ENCODE results near the gene NOTUM. TPM values are rescaled to one million over a fixed set of nuclear protein-coding genes. Genes with fewer than 3 reads are reported as not detected.

NOTUM gene
- total RNA-seq (2022; extraction: Qiagen RNA extraction; ENCODE audit: low read depth): 0.14 to 0.32 TPM (median 0.26 TPM) in 5 replicates

GRCh38 chr17:81961087-81961511, at the start of gene NOTUM:
Gene NOTUM, minus strand, starts transcription at chr17:81961187. Its CDS starts 278 bp downstream, at chr17:81960909.

GRCh38 chr17:81977211-81977808, 16.3 kb upstream of the NOTUM start, which contains the start of gene ASPSCR1:
Gene ASPSCR1, plus strand, starts transcription at chr17:81977629. Its CDS starts 18 bp downstream, at chr17:81977647.

GRCh38 chr17:81947189-81947588, 13.8 kb downstream of the NOTUM start, which contains the start of gene MYADML2:
Gene MYADML2, minus strand, starts transcription at chr17:81947233. Its CDS starts 5,492 bp downstream, at chr17:81941741.

GRCh38 chr17:81927653-81928543, 33.1 kb downstream of the NOTUM start, which contains the start of gene MAFG:
Gene MAFG, minus strand, starts transcription at chr17:81927735. Its CDS starts 4,550 bp downstream, at chr17:81923185.

GRCh38 chr17:81917565-81918332, 43.2 kb downstream of the NOTUM start, which contains the start of gene SIRT7:
Gene SIRT7, minus strand, starts transcription at chr17:81918176. Its CDS starts 45 bp downstream, at chr17:81918131.

GRCh38 chr17:81911277-81911961, 49.6 kb downstream of the NOTUM start, which contains the start of gene PCYT2:
Gene PCYT2, minus strand, starts transcription at chr17:81911399. Its CDS starts 44 bp downstream, at chr17:81911355.

Other genes with a start within 250 kb of the NOTUM start
- 26.9 to 48.0 TPM (median 41.1 TPM) in 5 replicates for gene SLC25A10, start 248.9 kb downstream of the NOTUM start, total RNA-seq (2022; extraction: Qiagen RNA extraction; ENCODE audit: low read depth)
- 0.13 to 0.36 TPM (median 0.17 TPM) in 4 of 5 replicates, not detected in the other for gene GCGR, start 157.0 kb downstream of the NOTUM start, total RNA-seq (2022; extraction: Qiagen RNA extraction; ENCODE audit: low read depth)
- 75.2 to 107 TPM (median 93.2 TPM) in 5 replicates for gene MCRIP1, start 127.9 kb downstream of the NOTUM start, total RNA-seq (2022; extraction: Qiagen RNA extraction; ENCODE audit: low read depth)
- 0.27 to 0.61 TPM (median 0.32 TPM) in 3 of 5 replicates, not detected in the others for gene PPP1R27, start 126.1 kb downstream of the NOTUM start, total RNA-seq (2022; extraction: Qiagen RNA extraction; ENCODE audit: low read depth)
- gene P4HB, start 100.7 kb downstream of the NOTUM start, total RNA-seq (2022; extraction: Qiagen RNA extraction; ENCODE audit: low read depth): 695 to 762 TPM (median 718 TPM) in 5 replicates
- gene ARHGDIA, start 89.8 kb downstream of the NOTUM start, total RNA-seq (2022; extraction: Qiagen RNA extraction; ENCODE audit: low read depth): 531 to 682 TPM (median 648 TPM) in 5 replicates
- gene ALYREF, start 69.6 kb downstream of the NOTUM start, total RNA-seq (2022; extraction: Qiagen RNA extraction; ENCODE audit: low read depth): 176 to 263 TPM (median 250 TPM) in 5 replicates
- 190 to 300 TPM (median 289 TPM) in 5 replicates for gene ANAPC11, start 69.5 kb downstream of the NOTUM start, total RNA-seq (2022; extraction: Qiagen RNA extraction; ENCODE audit: low read depth)
- gene NPB, start 58.9 kb downstream of the NOTUM start, total RNA-seq (2022; extraction: Qiagen RNA extraction; ENCODE audit: low read depth): 0.38 to 0.73 TPM (median 0.45 TPM) in 5 replicates
- gene PCYT2, start 49.8 kb downstream of the NOTUM start, total RNA-seq (2022; extraction: Qiagen RNA extraction; ENCODE audit: low read depth): 11.9 to 16.6 TPM (median 14.1 TPM) in 5 replicates
- gene SIRT7, start 43.0 kb downstream of the NOTUM start, total RNA-seq (2022; extraction: Qiagen RNA extraction; ENCODE audit: low read depth): 27.7 to 47.8 TPM (median 43.4 TPM) in 5 replicates
- gene MAFG, start 33.5 kb downstream of the NOTUM start, total RNA-seq (2022; extraction: Qiagen RNA extraction; ENCODE audit: low read depth): 31.6 to 46.1 TPM (median 44.6 TPM) in 5 replicates
- 59.4 to 91.2 TPM (median 87.0 TPM) in 5 replicates for gene PYCR1, start 23.9 kb downstream of the NOTUM start, total RNA-seq (2022; extraction: Qiagen RNA extraction; ENCODE audit: low read depth)
- gene MYADML2, start 14.0 kb downstream of the NOTUM start, total RNA-seq (2022; extraction: Qiagen RNA extraction; ENCODE audit: low read depth): not detected in 5 replicates
- 20.0 to 29.3 TPM (median 27.1 TPM) in 5 replicates for gene ASPSCR1, start 16.4 kb upstream of the NOTUM start, total RNA-seq (2022; extraction: Qiagen RNA extraction; ENCODE audit: low read depth)
- gene CENPX, start 61.7 kb upstream of the NOTUM start, total RNA-seq (2022; extraction: Qiagen RNA extraction; ENCODE audit: low read depth): 138 to 205 TPM (median 189 TPM) in 5 replicates
- 8.8 to 16.1 TPM (median 14.6 TPM) in 5 replicates for gene LRRC45, start 62.1 kb upstream of the NOTUM start, total RNA-seq (2022; extraction: Qiagen RNA extraction; ENCODE audit: low read depth)
- gene RAC3, start 70.5 kb upstream of the NOTUM start, total RNA-seq (2022; extraction: Qiagen RNA extraction; ENCODE audit: low read depth): 24.7 to 40.1 TPM (median 34.9 TPM) in 5 replicates
- 64.9 to 106 TPM (median 95.3 TPM) in 5 replicates for gene DCXR, start 76.5 kb upstream of the NOTUM start, total RNA-seq (2022; extraction: Qiagen RNA extraction; ENCODE audit: low read depth)
- 16.8 to 25.3 TPM (median 23.1 TPM) in 5 replicates for gene RFNG, start 90.6 kb upstream of the NOTUM start, total RNA-seq (2022; extraction: Qiagen RNA extraction; ENCODE audit: low read depth)
- gene GPS1, start 90.7 kb upstream of the NOTUM start, total RNA-seq (2022; extraction: Qiagen RNA extraction; ENCODE audit: low read depth): 94.9 to 150 TPM (median 141 TPM) in 5 replicates
- 76.2 to 147 TPM (median 142 TPM) in 5 replicates for gene DUS1L, start 104.6 kb upstream of the NOTUM start, total RNA-seq (2022; extraction: Qiagen RNA extraction; ENCODE audit: low read depth)
- gene FASN, start 137.0 kb upstream of the NOTUM start, total RNA-seq (2022; extraction: Qiagen RNA extraction; ENCODE audit: low read depth): 91.1 to 136 TPM (median 131 TPM) in 5 replicates